ENCODE measurements around the gene PTK7.

Gene PTK7

DNA sequence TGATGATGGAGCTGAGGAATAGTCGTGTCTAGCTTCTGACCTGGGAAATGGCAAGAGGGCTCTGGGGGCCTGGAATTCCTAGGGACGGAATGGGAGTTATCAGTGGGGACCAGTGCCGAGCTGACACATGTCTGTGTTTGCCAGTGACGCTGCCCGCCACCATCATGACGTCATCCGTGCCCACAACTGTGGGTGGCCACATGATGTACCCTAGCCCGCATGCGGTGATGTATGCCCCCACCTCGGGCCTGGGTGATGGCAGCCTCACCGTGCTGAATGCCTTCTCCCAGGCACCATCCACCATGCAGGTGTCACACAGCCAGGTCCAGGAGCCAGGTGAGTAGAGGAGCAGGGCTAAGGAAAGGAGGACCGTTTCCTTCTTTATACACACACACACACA is 102.0 kb downstream of the PTK7 start:
- no peak overlapping the region for H3K4me2 ChIP-seq (ENCODE audit: low read length)
- H2AFZ ChIP-seq (ENCODE audit: low read depth, low read length), result no peak overlapping the region
- H3K4me1 ChIP-seq (ENCODE audit: low read length), result peaks cover 33% of the 10 kb centered on the region
- no peaks in the 10 kb centered on the region for H3K27me3 ChIP-seq (ENCODE audit: low read depth, low read length)
- H3K79me2 ChIP-seq (ENCODE audit: low read length), result peaks cover 40% of the 10 kb centered on the region
- H4K20me1 ChIP-seq (ENCODE audit: insufficient read depth, low read length), result peaks cover 26% of the 10 kb centered on the region
- TF ChIP-seq CTCF (IDR thresholded peaks at IDR 0.05; ENCODE audit: low read depth, low read length) (no peak), EZH2phosphoT487 (IDR thresholded peaks at IDR 0.05; ENCODE audit: low read depth) (no peak)
- H3K36me3 ChIP-seq (replicated peaks; ENCODE audit: low read depth, low read length), result peaks cover 49% of the 10 kb centered on the region
- no peak overlapping the region for H3K9ac ChIP-seq (ENCODE audit: low read length)
- H3K9me3 ChIP-seq (ENCODE audit: insufficient read depth, low read length), result no peaks in the 10 kb centered on the region
- no peak overlapping the region for H3K27ac ChIP-seq (ENCODE audit: low read length)
- no peak overlapping the region for H3K4me3 ChIP-seq (ENCODE audit: low read length)

GRCh38 chr6:43178951-43179830 is 103.1 kb downstream of the PTK7 start:
- H3K4me2 ChIP-seq (ENCODE audit: low read length), result no peak overlapping the region
- peaks cover 16% of the 10 kb centered on the region for H4K20me1 ChIP-seq (ENCODE audit: insufficient read depth, low read length)
- H3K27me3 ChIP-seq (ENCODE audit: low read depth, low read length), result no peaks in the 10 kb centered on the region
- no peak overlapping the region for H3K27ac ChIP-seq (ENCODE audit: low read length)
- H3K4me3 ChIP-seq (ENCODE audit: low read length), result no peak overlapping the region
- TF ChIP-seq CTCF (IDR thresholded peaks at IDR 0.05; ENCODE audit: low read depth, low read length) (no peak), EZH2phosphoT487 (IDR thresholded peaks at IDR 0.05; ENCODE audit: low read depth) (no peak)
- peaks cover 24% of the 10 kb centered on the region for H3K4me1 ChIP-seq (ENCODE audit: low read length)
- no peak overlapping the region for H3K9ac ChIP-seq (ENCODE audit: low read length)
- no peak overlapping the region for H2AFZ ChIP-seq (ENCODE audit: low read depth, low read length)
- peaks cover 44% of the 10 kb centered on the region for H3K36me3 ChIP-seq (replicated peaks; ENCODE audit: low read depth, low read length)
- H3K9me3 ChIP-seq (ENCODE audit: insufficient read depth, low read length), result no peaks in the 10 kb centered on the region
- peaks cover 34% of the 10 kb centered on the region for H3K79me2 ChIP-seq (ENCODE audit: low read length)

GRCh38 chr6:43180058-43180457 is 103.9 kb downstream of the PTK7 start:
- Histone ChIP-seq H3K9me3 (ENCODE audit: insufficient read depth, low read length) (no peaks in the 10 kb centered on the region), H2AFZ (ENCODE audit: low read depth, low read length) (no peak overlapping the region), H3K9ac (ENCODE audit: low read length) (no peak overlapping the region), H3K79me2 (ENCODE audit: low read length) (peaks cover 31% of the 10 kb centered on the region), H3K36me3 (replicated peaks; ENCODE audit: low read depth, low read length) (peaks cover 41% of the 10 kb centered on the region), H3K27ac (ENCODE audit: low read length) (no peak overlapping the region), H3K4me3 (ENCODE audit: low read length) (no peak overlapping the region), H3K27me3 (ENCODE audit: low read depth, low read length) (no peaks in the 10 kb centered on the region), H3K4me1 (ENCODE audit: low read length) (peaks cover 19% of the 10 kb centered on the region), H3K4me2 (ENCODE audit: low read length) (no peak overlapping the region), H4K20me1 (ENCODE audit: insufficient read depth, low read length) (peaks cover 13% of the 10 kb centered on the region)
- TF ChIP-seq EZH2phosphoT487 (IDR thresholded peaks at IDR 0.05; ENCODE audit: low read depth) (no peak), CTCF (IDR thresholded peaks at IDR 0.05; ENCODE audit: low read depth, low read length) (no peak)

GRCh38 chr6:43180985-43181384 is 104.9 kb downstream of the PTK7 start:
- peaks cover 3% of the 10 kb centered on the region; the same call in 1 of the 2 replicates for H4K20me1 ChIP-seq (ENCODE audit: insufficient read depth, low read length)
- TF ChIP-seq CTCF (IDR thresholded peaks at IDR 0.05; ENCODE audit: low read depth, low read length), result no peak
- TF ChIP-seq EZH2phosphoT487 (IDR thresholded peaks at IDR 0.05; ENCODE audit: low read depth), result no peak
- H3K27ac ChIP-seq (ENCODE audit: low read length), result 0 out of 2 replicates have a peak overlapping the region, but pooled peaks have one; percentile 11
- peaks cover 37% of the 10 kb centered on the region for H3K36me3 ChIP-seq (replicated peaks; ENCODE audit: low read depth, low read length)
- H2AFZ ChIP-seq (ENCODE audit: low read depth, low read length), result no peak overlapping the region
- H3K4me3 ChIP-seq (ENCODE audit: low read length), result no peak overlapping the region
- no peak overlapping the region for H3K9ac ChIP-seq (ENCODE audit: low read length)
- peaks cover 12% of the 10 kb centered on the region for H3K4me1 ChIP-seq (ENCODE audit: low read length)
- no peaks in the 10 kb centered on the region for H3K9me3 ChIP-seq (ENCODE audit: insufficient read depth, low read length)
- no peak overlapping the region for H3K4me2 ChIP-seq (ENCODE audit: low read length)
- no peaks in the 10 kb centered on the region for H3K27me3 ChIP-seq (ENCODE audit: low read depth, low read length)
- peaks cover 21% of the 10 kb centered on the region for H3K79me2 ChIP-seq (ENCODE audit: low read length)
